Activated T-helper 1 cell treated with anti-CD3 and anti-CD28 coated beads, Interleukin-2, amount 50 U/mL, for 16 hours (primary cell): ENCODE data around the gene GALNT9.

Experiments
- DNase-seq, 2 donors: peaks; one replicate each; pipeline ENCODE4 v3.0.0-alpha.2; 2020; ENCODE audit warnings: low read depth in 1 of 2, low spot score in 1 of 2

GALNT9 gene

GRCh38 chr12:132161796-132162507 lies 167.4 kb downstream of the GALNT9 start:
- no peak for DNase-seq

GRCh38 chr12:132161036-132161781 lies 168.2 kb downstream of the GALNT9 start:
- DNase-seq: no peak

- no peak for DNase-seq
These were observed 168.8 kb downstream of the GALNT9 start for GRCh38 chr12:132160601-132161035.

- DNase-seq: no peak
These were observed 169.4 kb downstream of the GALNT9 start for GRCh38 chr12:132160016-132160415.

GRCh38 chr12:132159555-132160003 lies 169.8 kb downstream of the GALNT9 start:
- DNase-seq: no peak

GRCh38 chr12:132158677-132159554 lies 170.5 kb downstream of the GALNT9 start:
- no peak for DNase-seq

GRCh38 chr12:132157733-132158409 lies 171.5 kb downstream of the GALNT9 start:
- no peak for DNase-seq

GRCh38 chr12:132156573-132157325 lies 172.6 kb downstream of the GALNT9 start:
- DNase-seq: no peak

- no peak for DNase-seq
These were observed 173.4 kb downstream of the GALNT9 start for GRCh38 chr12:132155771-132156572.

- DNase-seq: no peak
These were observed 174.2 kb downstream of the GALNT9 start for GRCh38 chr12:132154941-132155770.

- no peak for DNase-seq
These were observed 175.0 kb downstream of the GALNT9 start for GRCh38 chr12:132154341-132154761.

GRCh38 chr12:132153501-132154340 lies 175.7 kb downstream of the GALNT9 start:
- peak; percentile 35 to 50 for DNase-seq

GRCh38 chr12:132152953-132153352 lies 176.4 kb downstream of the GALNT9 start:
- no peak for DNase-seq

GRCh38 chr12:132152411-132152821 lies 177.0 kb downstream of the GALNT9 start:
- DNase-seq: no peak

- DNase-seq: no peak
These were observed 177.5 kb downstream of the GALNT9 start for GRCh38 chr12:132151766-132152410.

GRCh38 chr12:132151145-132151765 lies 178.1 kb downstream of the GALNT9 start:
- DNase-seq: no peak

- DNase-seq: no peak
These were observed 178.6 kb downstream of the GALNT9 start for GRCh38 chr12:132150780-132151144.
